ENCODE measurements around the gene RIMS4. TPM values are rescaled to one million over a fixed set of nuclear protein-coding genes. Genes with fewer than 3 reads are reported as not detected.

Gene RIMS4
- total and polyA plus RNA-seq, 9 of the 15 experiments (the other 6 are each of a cell fraction or from before 2014, with no cell fraction given), result 0.04 TPM; not detected in 8

GRCh38 chr20:44807051-44807683 is 3.2 kb downstream of the RIMS4 start (continued):
- TF ChIP-seq TSHZ1 (CRISPR knock-in tag; IDR thresholded peaks at IDR 0.05) (no peak), VEZF1 (CRISPR knock-in tag; IDR thresholded peaks at IDR 0.05) (no peak), KLF6 (CRISPR knock-in tag; IDR thresholded peaks at IDR 0.05; ENCODE audit: borderline replicate concordance) (no peak), NCOA6 (IDR thresholded peaks at IDR 0.05) (no peak), E2F4 (CRISPR knock-in tag; IDR thresholded peaks at IDR 0.05; ENCODE audit: low read depth) (no peak), TRIM25 (IDR thresholded peaks at IDR 0.05; ENCODE audit: borderline replicate concordance) (no peak)
